ENCODE data around the gene TMED6. TPM values are rescaled to one million over a fixed set of nuclear protein-coding genes. Genes with fewer than 3 reads are reported as not detected.

The TMED6 gene
- total and polyA plus RNA-seq, 2 donors (not counting 3 experiments of a cell fraction or from before 2014, with no cell fraction given): 1.2 TPM; not detected in 1

GRCh38 chr16:69344171-69344570, 7.4 kb downstream of the TMED6 start:
- dilution Hi-C loops (cut with MboI; ENCODE audit: extremely low pct_ligation_motif_present, low sequenced_read_pairs) (no loop called here), intact Hi-C loops (cut with micrococcal nuclease) (no loop called here)
- Histone ChIP-seq H3K4me3 (replicated peaks in 1 of 3; ENCODE audit: insufficient read depth in 1 of 3, low read depth in 1 of 3, low read length in 3 of 3) (no peak overlapping the region), H3K27ac (ENCODE audit: insufficient read depth, low read depth, low read length) (no peak overlapping the region), H3K9ac (replicated peaks; ENCODE audit: extremely low read depth, insufficient read depth, low read length) (no peak overlapping the region), H3K79me2 (ENCODE audit: control insufficient read depth, insufficient read depth, low read length) (peaks cover 21% of the 10 kb centered on the region), H4K20me1 (replicated peaks; ENCODE audit: control insufficient read depth, extremely low read depth, insufficient read depth, low read length) (no peaks in the 10 kb centered on the region), H3K27me3 (ENCODE audit: control insufficient read depth in 2 of 2, insufficient read depth in 2 of 2, low read length in 2 of 2) (no peaks in the 10 kb centered on the region), H2AFZ (ENCODE audit: low read depth, low read length) (no peak overlapping the region), H3K4me2 (ENCODE audit: insufficient read depth, low read length) (no peak overlapping the region), H3K36me3 (ENCODE audit: control insufficient read depth in 2 of 2, extremely low read depth in 1 of 2, insufficient read depth in 2 of 2, low read length in 2 of 2) (peaks cover 0 to 16% of the 10 kb centered on the region in 2 experiments), H3K9me3 (replicated peaks; ENCODE audit: control insufficient read depth, insufficient read depth, low read length) (no peaks in the 10 kb centered on the region), H3K9me1 (replicated peaks; ENCODE audit: control insufficient read depth, extremely low read depth, insufficient read depth, low read length) (no peaks in the 10 kb centered on the region), H3K4me1 (ENCODE audit: control insufficient read depth, extremely low read depth, insufficient read depth, low read length) (peaks cover 11% of the 10 kb centered on the region)
- DNase-seq (ENCODE audit: low read depth, low spot score): no peak
- no peak for FAIRE-seq
- POLR2A ChIA-PET: no interaction called here
- no TSS peak for BruUV-seq (replicated peaks)
- CTCF ChIA-PET: no interaction called here
- no peak for TF ChIP-seq JUN (IDR thresholded peaks at IDR 0.05; ENCODE audit: borderline replicate concordance, insufficient read depth, insufficient read length, low read depth)
- no peak for TF ChIP-seq CTCF (IDR thresholded peaks at IDR 0.05; ENCODE audit: extremely low read depth in 1 of 2, insufficient read depth in 1 of 2, low read depth in 1 of 2, low read length in 2 of 2)
- TF ChIP-seq MYC (IDR thresholded peaks at IDR 0.05; ENCODE audit: low read depth, low read length): no peak
- TF ChIP-seq POLR2A (IDR thresholded peaks at IDR 0.05; ENCODE audit: low read depth, low read length): no peak
- no peak for TF ChIP-seq GATA2 (IDR thresholded peaks at IDR 0.05; ENCODE audit: insufficient read depth, insufficient read length, low read depth, low read length)
- TF ChIP-seq, protein P1, sequence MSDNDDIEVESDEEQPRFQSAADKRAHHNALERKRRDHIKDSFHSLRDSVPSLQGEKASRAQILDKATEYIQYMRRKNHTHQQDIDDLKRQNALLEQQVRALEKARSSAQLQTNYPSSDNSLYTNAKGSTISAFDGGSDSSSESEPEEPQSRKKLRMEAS (IDR thresholded peaks at IDR 0.05; ENCODE audit: insufficient read depth, insufficient read length): no peak
- TF ChIP-seq POLR2AphosphoS5 (IDR thresholded peaks at IDR 0.05; ENCODE audit: insufficient read depth, low read depth, low read length): no peak
- no peak for TF ChIP-seq FOS (IDR thresholded peaks at IDR 0.05; ENCODE audit: borderline replicate concordance, insufficient read depth, low read length)
- no peak for TF ChIP-seq EZH2 (IDR thresholded peaks at IDR 0.05; ENCODE audit: borderline replicate concordance, low read depth, low read length, severe bottlenecking)

Data from endothelial cell of umbilical vein (primary cell).